Measurements from ENCODE around the gene NR3C2.

- no peak for TF ChIP-seq CTCF (conservative IDR thresholded peaks at IDR 0.05; ENCODE audit: low read depth, low read length)
- no peak for TF ChIP-seq EZH2 (IDR thresholded peaks at IDR 0.05; ENCODE audit: borderline replicate concordance, low read depth, low read length, poor library complexity, severe bottlenecking)
Measured at GRCh38 chr4:148398988-148399387, 43.2 kb downstream of the NR3C2 start.

Data from A673 (cell line).